GM12873 (cell line): ENCODE measurements around the gene ITPR2.

Experiments
- CTCF ChIP-seq: IDR thresholded peaks from 2 replicates; pipeline ENCODE4 v1.5.1; 2012; ENCODE audit warnings: low read depth, mild to moderate bottlenecking, moderate library complexity, low read length, control low read depth; ENCODE audit not compliant: insufficient read depth; ENCODE audit errors: missing control alignments

The ITPR2 gene

GRCh38 chr12:26556916-26557315, 276.1 kb downstream of the ITPR2 start:
- TF ChIP-seq CTCF, result no peak

- TF ChIP-seq CTCF, result no peak
These were observed 277.9 kb downstream of the ITPR2 start for GRCh38 chr12:26555139-26555538.

- no peak for TF ChIP-seq CTCF
These were observed 278.7 kb downstream of the ITPR2 start for GRCh38 chr12:26554332-26554731.

GRCh38 chr12:26551385-26551784, 281.6 kb downstream of the ITPR2 start:
- TF ChIP-seq CTCF, result no peak

GRCh38 chr12:26548227-26548626, 284.8 kb downstream of the ITPR2 start:
- no peak for TF ChIP-seq CTCF

GRCh38 chr12:26546535-26547314, 286.3 kb downstream of the ITPR2 start:
- TF ChIP-seq CTCF, result no peak

- TF ChIP-seq CTCF, result no peak
These were observed 293.9 kb downstream of the ITPR2 start for GRCh38 chr12:26539131-26539530.

GRCh38 chr12:26537651-26538050, 295.3 kb downstream of the ITPR2 start:
- no peak for TF ChIP-seq CTCF
